ENCODE results near the gene RNF44. TPM values are rescaled to one million over a fixed set of nuclear protein-coding genes. Genes with fewer than 3 reads are reported as not detected.

RNF44 gene
- total RNA-seq, 1 donor from 2014 or later, result 11.7 TPM

DNA sequence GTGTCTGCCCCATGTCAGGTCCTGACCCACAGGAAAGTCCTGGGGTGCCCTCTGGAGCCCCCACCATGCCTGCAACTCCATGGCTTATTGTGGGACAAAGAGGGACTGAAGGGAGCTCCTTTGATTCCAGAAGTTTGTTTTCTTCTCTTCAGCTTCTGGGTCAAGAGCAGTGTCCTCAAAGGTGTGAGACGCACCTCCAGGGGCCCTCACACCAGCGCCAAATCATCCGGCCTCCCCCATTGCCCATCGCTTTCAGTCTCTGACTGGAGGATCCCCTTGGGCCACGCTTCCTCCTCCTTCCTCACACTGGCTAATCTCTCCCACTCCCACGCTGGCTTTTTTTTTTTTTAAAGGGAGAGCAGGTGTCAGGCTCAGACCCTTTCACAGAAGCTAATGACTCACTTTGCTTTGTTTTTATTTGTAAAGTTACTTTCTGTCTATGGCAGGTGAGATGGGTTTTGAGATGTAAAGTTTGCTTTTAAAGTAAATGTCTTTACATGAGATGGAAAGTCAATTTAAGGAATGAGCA is 28.6 kb upstream of the RNF44 start:
- no peak for TF ChIP-seq EZH2 (IDR thresholded peaks at IDR 0.05)
- no peak for TF ChIP-seq EZH2phosphoT487 (IDR thresholded peaks at IDR 0.05)
- TF ChIP-seq, protein P1, sequence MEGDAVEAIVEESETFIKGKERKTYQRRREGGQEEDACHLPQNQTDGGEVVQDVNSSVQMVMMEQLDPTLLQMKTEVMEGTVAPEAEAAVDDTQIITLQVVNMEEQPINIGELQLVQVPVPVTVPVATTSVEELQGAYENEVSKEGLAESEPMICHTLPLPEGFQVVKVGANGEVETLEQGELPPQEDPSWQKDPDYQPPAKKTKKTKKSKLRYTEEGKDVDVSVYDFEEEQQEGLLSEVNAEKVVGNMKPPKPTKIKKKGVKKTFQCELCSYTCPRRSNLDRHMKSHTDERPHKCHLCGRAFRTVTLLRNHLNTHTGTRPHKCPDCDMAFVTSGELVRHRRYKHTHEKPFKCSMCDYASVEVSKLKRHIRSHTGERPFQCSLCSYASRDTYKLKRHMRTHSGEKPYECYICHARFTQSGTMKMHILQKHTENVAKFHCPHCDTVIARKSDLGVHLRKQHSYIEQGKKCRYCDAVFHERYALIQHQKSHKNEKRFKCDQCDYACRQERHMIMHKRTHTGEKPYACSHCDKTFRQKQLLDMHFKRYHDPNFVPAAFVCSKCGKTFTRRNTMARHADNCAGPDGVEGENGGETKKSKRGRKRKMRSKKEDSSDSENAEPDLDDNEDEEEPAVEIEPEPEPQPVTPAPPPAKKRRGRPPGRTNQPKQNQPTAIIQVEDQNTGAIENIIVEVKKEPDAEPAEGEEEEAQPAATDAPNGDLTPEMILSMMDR (IDR thresholded peaks at IDR 0.05), result no peak
- H4K20me1 ChIP-seq (ENCODE audit: low read depth), result no peaks in the 10 kb centered on the region
- no peaks in the 10 kb centered on the region for H3F3A ChIP-seq (ENCODE audit: low read depth)
- no peak overlapping the region for H2AFZ ChIP-seq (replicated peaks)
- H3K9ac ChIP-seq, result no peak overlapping the region
- H3K27me3 ChIP-seq, result no peaks in the 10 kb centered on the region
- Mint-ChIP-seq H3K27ac (no peak overlapping the region), H3K4me3 (no peak overlapping the region), H3K4me1 (peaks cover 4% of the 10 kb centered on the region), H3K9me3 (peaks cover 3% of the 10 kb centered on the region), H3K36me3 (no peaks in the 10 kb centered on the region), H3K27me3 (ENCODE audit: insufficient read depth, low read depth) (peaks cover 5% of the 10 kb centered on the region)
- no peaks in the 10 kb centered on the region for H3K4me1 ChIP-seq
- no peak overlapping the region for H3K27ac ChIP-seq
- no peak overlapping the region for H3K4me3 ChIP-seq
- no peak for DNase-seq (ENCODE audit: low spot score)
- H3K36me3 ChIP-seq, result no peaks in the 10 kb centered on the region
- no peak overlapping the region for H3K4me2 ChIP-seq
- H3K79me2 ChIP-seq (ENCODE audit: low read depth), result no peaks in the 10 kb centered on the region
- no peaks in the 10 kb centered on the region for H3K9me3 ChIP-seq (ENCODE audit: low read depth)

DNA sequence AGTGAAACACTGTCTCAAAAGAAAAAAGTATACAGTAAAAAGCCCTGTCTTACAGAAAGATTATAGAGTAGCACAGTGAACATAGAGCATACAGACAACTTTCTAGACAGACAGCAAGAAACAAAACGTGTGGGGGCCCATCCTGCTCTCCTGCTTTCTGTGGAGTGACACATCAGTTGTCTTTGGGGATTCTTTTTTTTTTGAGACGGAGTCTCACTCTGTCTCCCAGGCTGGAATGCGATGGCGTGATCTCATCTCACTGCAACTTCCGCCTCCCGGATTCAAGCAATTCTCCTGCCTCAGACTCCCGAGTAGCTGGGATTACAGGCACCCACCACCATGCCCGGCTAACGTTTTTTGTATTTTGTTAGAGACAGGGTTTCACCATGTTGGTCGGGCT is 26.8 kb upstream of the RNF44 start:
- no peak overlapping the region for H3K4me2 ChIP-seq
- Mint-ChIP-seq H3K9me3 (peaks cover 3% of the 10 kb centered on the region), H3K36me3 (no peaks in the 10 kb centered on the region), H3K4me3 (no peak overlapping the region), H3K27ac (no peak overlapping the region), H3K4me1 (peaks cover 4% of the 10 kb centered on the region), H3K27me3 (ENCODE audit: insufficient read depth, low read depth) (peaks cover 3% of the 10 kb centered on the region)
- H3K9me3 ChIP-seq (ENCODE audit: low read depth), result no peaks in the 10 kb centered on the region
- no peak overlapping the region for H3K27ac ChIP-seq
- no peak for DNase-seq (ENCODE audit: low spot score)
- H4K20me1 ChIP-seq (ENCODE audit: low read depth), result no peaks in the 10 kb centered on the region
- H3K36me3 ChIP-seq, result no peaks in the 10 kb centered on the region
- no peak for TF ChIP-seq EZH2phosphoT487 (IDR thresholded peaks at IDR 0.05)
- TF ChIP-seq, protein P1 (IDR thresholded peaks at IDR 0.05), result no peak
- TF ChIP-seq EZH2 (IDR thresholded peaks at IDR 0.05), result no peak
- no peak overlapping the region for H3K9ac ChIP-seq
- H3K27me3 ChIP-seq, result no peaks in the 10 kb centered on the region
- no peaks in the 10 kb centered on the region for H3K4me1 ChIP-seq
- no peaks in the 10 kb centered on the region for H3K79me2 ChIP-seq (ENCODE audit: low read depth)
- no peaks in the 10 kb centered on the region for H3F3A ChIP-seq (ENCODE audit: low read depth)
- H3K4me3 ChIP-seq, result no peak overlapping the region
- H2AFZ ChIP-seq (replicated peaks), result no peak overlapping the region

DNA sequence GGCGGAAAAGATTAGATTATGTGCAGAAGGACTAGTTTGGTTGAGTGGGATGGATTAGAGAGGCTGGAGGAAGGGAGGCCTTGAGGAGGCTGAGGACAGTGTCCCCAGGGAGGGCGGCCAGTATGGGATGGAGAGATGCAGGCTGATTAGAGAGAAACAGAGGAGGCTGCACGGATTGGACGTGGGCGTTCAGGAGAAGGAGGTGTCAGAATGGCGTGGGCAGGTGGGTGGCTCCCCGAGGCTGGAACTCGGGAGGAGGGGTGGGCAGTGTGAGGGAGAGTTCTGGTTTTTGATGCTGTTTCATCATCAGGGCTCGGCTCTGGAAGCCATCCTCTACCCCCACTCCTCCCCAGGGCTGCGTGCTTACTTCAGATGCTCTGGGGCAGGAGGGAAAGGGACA is 25.0 kb upstream of the RNF44 start:
- H3K27me3 Mint-ChIP-seq (ENCODE audit: insufficient read depth, low read depth), result peaks cover 4% of the 10 kb centered on the region
- Histone ChIP-seq H3K4me3 (no peak overlapping the region), H3K27me3 (no peaks in the 10 kb centered on the region), H3K9me3 (ENCODE audit: low read depth) (no peaks in the 10 kb centered on the region), H3K79me2 (ENCODE audit: low read depth) (no peaks in the 10 kb centered on the region), H3K4me2 (no peak overlapping the region), H4K20me1 (ENCODE audit: low read depth) (no peaks in the 10 kb centered on the region), H2AFZ (replicated peaks) (no peak overlapping the region), H3K9ac (no peak overlapping the region), H3F3A (ENCODE audit: low read depth) (no peaks in the 10 kb centered on the region), H3K27ac (no peak overlapping the region), H3K36me3 (no peaks in the 10 kb centered on the region), H3K4me1 (no peaks in the 10 kb centered on the region)
- no peak for TF ChIP-seq EZH2phosphoT487 (IDR thresholded peaks at IDR 0.05)
- no peak for TF ChIP-seq EZH2 (IDR thresholded peaks at IDR 0.05)
- no peaks in the 10 kb centered on the region for H3K36me3 Mint-ChIP-seq
- H3K9me3 Mint-ChIP-seq, result peaks cover 3% of the 10 kb centered on the region
- H3K4me3 Mint-ChIP-seq, result peak overlapping the region; percentile 2
- DNase-seq (ENCODE audit: low spot score), result no peak
- H3K27ac Mint-ChIP-seq, result peak overlapping the region; percentile 86
- H3K4me1 Mint-ChIP-seq, result peaks cover 4% of the 10 kb centered on the region

DNA sequence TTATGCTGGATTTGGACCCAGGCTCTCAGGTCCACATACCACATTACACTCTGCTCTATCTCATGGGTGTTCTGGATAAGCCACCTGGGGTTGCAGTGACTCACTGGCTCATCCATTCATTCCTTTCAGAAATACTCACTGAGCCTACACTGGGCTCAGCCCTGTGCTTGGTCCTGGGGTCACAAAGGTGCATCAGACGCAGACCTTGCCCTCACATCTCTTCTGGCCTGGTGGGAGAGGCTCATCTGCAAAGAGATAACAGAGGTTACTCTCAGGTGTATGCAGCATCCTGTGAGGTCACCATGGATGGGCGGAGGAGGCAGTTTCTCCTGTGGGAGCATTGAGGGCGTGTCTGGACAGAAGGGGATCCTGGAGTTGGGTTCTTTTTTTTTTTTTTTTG is 24.1 kb upstream of the RNF44 start:
- Mint-ChIP-seq H3K9me3 (peaks cover 3% of the 10 kb centered on the region), H3K4me1 (peaks cover 4% of the 10 kb centered on the region), H3K4me3 (no peak overlapping the region), H3K27me3 (ENCODE audit: insufficient read depth, low read depth) (peaks cover 8% of the 10 kb centered on the region), H3K27ac (peak overlapping the region; percentile 82), H3K36me3 (no peaks in the 10 kb centered on the region)
- Histone ChIP-seq H3K4me3 (no peak overlapping the region), H3K79me2 (ENCODE audit: low read depth) (no peaks in the 10 kb centered on the region), H3K9me3 (ENCODE audit: low read depth) (no peaks in the 10 kb centered on the region), H3K4me2 (no peak overlapping the region), H2AFZ (replicated peaks) (no peak overlapping the region), H3K36me3 (no peaks in the 10 kb centered on the region), H3K4me1 (no peaks in the 10 kb centered on the region), H3K27ac (no peak overlapping the region), H3F3A (ENCODE audit: low read depth) (no peaks in the 10 kb centered on the region), H3K9ac (no peak overlapping the region), H4K20me1 (ENCODE audit: low read depth) (no peaks in the 10 kb centered on the region), H3K27me3 (no peaks in the 10 kb centered on the region)
- DNase-seq (ENCODE audit: low spot score), result no peak
- TF ChIP-seq, protein P1 (IDR thresholded peaks at IDR 0.05), result no peak
- TF ChIP-seq EZH2 (IDR thresholded peaks at IDR 0.05), result no peak
- TF ChIP-seq EZH2phosphoT487 (IDR thresholded peaks at IDR 0.05), result no peak

Data from neural progenitor cell (in vitro differentiated cells).